ENCODE measurements around the gene SH3RF3.

The SH3RF3 gene

DNA sequence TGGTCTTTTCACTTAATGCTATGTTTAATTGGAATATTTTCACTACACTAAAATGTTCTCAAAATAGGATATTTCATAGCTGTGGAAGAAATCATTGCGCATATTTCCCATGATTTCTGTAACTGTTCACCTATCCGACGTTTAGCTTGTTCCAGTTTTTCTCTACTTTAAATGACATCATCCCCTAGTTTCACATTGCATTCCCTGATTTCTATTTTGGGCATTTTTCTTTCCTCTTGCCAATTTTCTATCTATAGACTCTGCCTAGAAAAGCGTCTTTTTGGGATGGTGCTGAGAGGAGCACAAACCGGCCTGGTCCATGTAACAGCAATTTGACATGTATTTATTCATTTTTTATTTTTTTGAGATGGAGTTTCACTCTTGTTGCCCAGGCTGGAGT lies 163.4 kb downstream of the SH3RF3 start:
- no peak for DNase-seq

DNA sequence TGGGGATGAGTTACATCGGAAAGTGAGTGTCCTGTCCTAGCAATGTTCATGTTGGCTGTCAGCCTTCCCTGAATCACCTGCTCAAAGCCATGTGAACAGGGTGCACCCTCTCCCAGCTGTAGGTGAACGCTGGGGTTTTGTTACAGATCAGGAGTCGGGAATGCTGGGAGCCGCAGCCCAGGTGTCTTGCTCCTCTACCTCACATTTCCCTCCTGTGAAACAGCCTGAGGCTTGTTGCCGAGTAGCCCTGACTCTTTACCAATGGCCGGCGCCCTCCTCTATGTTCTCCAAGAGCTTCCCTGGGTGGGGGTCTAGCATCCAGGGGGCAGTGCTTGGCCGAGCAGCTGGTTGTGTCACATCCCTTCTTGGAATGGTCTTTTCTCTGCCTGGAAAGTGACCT lies 164.7 kb downstream of the SH3RF3 start:
- DNase-seq = no peak

DNA sequence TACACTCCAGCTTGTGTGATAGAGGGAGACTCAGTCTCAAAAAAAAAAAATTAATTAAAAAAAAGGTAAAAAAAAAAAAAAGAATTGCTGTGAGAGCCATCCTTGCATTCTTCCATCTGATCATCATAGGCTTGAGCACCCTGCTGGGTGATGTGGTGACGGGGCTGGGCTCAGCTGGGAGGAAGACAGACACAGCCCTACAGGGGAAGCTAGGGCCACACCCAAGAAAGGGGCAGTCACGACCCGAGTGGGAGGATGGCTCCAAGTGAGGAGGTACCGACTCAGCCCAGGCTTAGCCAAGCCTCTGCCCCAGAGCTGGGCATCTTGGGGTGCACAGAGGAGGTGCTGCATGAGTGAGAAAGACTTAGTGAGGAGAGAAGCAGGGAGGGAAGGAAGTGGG lies 165.5 kb downstream of the SH3RF3 start:
- no peak for DNase-seq

DNA sequence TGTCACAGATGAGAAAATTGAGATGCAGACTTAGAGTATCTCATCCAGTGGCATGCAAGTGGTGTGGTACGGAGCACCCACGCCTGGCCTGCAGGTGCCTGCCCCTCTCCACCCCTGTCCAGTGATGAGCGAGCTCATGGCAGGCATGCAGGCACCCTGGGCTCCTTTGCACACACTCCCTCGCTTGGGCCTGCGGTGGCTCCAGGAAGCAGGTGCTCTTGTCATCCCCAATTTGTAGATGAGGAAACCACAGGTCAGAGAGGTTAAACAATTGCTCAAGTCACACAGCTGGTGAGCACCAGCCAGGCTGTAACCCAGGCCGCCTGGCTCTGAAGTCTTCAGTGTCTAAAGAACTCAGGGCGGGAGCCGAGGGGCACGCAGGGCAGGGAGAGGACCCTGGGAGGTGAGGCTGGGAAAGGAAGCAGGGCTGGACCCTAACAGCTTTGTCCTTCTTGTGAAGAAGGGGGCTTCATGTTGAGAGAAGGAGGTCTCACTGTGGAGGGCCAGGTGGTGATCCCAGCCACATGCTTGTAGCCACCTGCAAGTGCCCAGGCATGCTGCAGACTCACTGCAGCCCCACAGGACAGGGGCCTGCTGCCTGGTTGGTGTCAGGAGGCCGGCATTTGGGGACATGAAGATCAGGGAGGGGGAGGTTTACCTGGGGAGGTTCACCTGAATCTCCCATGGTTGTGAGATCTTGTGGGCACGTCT lies 166.2 kb downstream of the SH3RF3 start:
- no peak for DNase-seq

DNA sequence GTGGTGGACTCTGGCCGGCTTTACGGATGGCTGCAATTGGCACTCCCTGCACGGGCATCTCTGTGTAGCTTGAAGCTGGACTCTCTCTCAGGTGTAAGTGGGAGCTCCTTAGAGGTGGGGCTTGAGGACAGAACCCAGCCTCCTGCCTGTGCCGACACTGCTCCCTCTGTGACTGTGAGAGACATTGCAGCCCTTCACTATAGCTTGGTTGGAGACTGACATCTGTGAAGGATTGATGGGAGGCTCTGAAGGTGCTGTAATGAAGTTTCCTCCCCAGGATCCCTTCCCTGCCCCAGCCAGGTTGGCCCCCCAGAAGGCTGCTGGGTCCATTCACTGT lies 166.7 kb downstream of the SH3RF3 start:
- DNase-seq = no peak

DNA sequence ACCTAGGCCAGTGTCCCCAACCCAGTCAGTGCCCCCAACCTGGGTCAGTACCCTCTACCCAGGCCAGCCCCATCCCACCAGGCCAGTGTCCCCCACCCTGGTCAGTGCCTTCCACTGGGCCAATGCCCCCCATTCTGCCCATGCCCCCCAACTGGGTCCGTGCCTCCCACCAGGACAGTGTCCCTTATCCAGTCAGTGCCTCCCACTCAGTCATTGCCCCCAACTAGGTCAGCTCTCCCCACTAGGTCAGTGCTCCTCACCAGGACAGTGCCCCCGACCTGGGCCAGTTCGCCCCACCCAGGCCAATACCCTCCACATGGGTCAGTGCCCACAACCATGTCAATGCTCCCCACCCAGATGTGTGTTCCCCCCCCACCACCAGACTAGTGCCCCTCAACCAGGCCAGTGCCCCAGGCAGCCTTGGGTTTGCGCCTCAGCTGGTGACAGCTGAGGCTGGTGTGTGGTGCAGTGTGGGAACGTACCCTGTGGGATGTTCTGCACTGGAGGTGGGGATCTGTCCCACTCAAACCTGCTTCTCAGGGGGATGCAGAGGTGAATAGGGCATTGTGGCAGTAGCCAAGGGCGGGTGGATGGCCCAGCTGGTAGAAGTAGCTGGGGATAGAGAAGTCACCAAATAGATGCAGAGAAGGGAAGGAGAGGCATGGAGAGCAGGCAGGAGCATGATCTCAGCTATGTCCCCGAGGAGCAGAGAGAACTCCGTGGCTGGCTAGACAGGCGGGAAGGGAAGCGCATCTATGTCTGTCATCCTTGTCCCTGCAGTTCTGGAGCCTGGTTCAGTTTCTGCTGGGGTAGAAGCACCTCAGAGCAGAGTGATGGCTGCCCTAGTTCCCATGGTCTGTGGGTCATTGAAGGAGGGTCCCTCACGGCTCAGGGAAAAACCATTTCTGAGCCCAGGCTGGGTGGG lies 168.8 kb downstream of the SH3RF3 start:
- no peak for DNase-seq

DNA sequence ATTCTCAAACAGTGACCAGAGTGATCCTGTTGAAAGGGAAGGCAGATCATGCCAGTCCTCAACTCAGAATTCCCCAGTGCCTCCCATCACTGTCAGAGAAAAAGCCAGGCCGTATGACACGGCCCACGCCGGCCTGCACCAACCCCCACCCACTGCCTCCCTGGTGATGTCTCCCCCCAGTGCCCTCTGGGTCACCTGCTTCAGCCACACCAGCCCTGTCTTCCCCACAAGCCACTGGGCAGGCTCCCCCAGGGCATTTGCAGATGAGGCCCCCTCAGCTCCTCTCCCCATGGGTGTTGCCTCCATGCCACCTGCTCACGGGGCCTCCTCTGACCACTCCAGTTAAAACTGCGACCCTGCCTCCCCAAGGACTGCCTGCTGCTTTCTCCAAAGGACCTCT lies 169.8 kb downstream of the SH3RF3 start:
- no peak for DNase-seq

DNA sequence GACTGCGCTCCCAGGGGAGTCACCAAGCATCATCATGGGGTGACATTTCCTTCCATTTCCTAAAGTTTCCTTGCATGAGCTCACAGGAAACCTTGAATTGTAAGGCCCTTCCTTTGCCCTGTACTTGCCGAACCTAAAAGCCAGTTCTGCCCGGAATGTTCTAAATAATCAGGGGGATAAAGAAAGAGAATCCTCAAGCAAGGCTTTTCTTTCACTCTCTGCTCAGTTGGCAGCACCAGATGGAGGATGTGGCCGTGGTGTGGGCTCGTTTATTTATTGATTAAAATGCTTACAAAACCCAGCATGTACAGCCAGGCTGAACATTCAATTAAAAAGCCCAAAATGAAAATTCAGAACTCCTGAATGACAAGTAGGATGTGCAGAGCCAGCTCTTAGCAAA lies 170.5 kb downstream of the SH3RF3 start:
- DNase-seq = no peak

DNA sequence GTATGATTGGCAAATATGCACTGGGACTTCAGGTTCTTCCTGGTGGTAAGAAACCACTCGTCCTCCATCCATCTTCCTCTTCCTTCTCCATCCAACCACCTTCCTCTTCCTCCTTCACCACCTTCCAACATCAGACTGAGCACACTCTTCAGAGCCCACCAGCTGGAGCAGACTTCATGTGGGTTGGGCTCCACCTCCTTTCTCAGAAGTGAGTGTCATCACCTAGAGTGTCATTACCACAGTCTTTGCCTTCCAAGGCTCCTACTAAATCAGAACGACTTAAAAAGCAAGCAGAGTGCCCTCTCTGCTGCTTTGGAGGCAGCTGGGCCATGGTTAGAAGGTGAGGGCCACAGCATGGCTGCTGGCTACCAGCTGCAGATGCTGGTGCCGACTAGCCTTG lies 171.6 kb downstream of the SH3RF3 start:
- DNase-seq = no peak

DNA sequence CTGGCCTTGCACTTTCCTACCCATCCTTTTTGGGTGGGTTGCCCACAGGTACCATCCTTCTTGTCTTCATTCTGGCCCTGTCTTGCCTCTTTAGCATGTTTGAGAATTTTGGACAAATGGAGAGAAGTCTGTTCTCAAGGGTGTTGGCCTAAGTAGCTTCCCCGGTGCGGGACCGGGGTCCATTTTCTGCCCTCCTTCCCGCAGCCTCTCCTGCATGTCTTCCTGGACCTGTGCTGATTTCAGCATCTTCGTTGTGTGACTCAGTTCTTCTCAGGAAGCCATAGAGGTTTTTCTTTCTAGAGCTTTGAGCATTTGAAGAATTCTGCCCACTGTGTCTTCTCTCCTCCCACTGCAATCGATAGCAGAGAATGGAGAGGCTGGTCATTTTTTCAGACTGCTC lies 172.7 kb downstream of the SH3RF3 start:
- DNase-seq = no peak

DNA sequence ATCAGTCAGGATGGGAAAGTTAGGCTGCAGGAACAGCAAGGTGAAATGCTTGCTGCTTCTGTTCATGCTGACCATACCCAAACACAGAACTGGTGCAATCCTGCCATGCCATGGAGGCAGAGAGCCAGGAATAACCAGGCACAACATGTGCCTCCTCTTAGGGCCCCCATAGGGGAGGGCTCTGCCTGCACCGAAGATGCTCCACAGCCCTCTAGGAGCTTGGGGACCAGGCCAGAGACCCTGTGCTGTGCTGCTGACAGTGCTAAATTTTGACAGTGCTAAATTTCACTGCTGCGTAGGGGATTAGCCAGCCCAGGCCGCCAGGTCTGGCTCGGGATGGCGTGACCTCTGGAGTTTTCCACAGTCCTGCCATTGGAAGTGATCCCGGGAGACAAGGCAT lies 173.3 kb downstream of the SH3RF3 start:
- DNase-seq = no peak

DNA sequence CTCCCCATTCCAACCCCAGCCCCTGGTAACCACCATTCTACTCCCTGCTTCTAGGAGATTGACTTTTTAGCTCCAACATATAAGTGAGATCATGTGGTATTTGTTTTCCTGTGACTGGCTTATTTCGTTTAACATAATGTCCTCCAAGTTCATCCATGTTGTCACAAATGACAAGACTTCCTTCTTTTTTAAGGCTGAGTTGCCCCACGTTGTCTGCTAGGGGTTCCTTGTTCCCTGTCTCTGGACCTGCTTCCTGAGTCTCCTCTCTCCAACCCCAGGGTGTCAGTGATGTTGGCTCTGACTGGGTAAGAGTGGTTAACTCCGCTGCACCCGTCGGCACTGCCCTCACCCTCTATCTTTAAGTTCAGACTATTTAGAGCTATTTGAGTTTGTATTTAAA lies 175.2 kb downstream of the SH3RF3 start:
- no peak for DNase-seq

DNA sequence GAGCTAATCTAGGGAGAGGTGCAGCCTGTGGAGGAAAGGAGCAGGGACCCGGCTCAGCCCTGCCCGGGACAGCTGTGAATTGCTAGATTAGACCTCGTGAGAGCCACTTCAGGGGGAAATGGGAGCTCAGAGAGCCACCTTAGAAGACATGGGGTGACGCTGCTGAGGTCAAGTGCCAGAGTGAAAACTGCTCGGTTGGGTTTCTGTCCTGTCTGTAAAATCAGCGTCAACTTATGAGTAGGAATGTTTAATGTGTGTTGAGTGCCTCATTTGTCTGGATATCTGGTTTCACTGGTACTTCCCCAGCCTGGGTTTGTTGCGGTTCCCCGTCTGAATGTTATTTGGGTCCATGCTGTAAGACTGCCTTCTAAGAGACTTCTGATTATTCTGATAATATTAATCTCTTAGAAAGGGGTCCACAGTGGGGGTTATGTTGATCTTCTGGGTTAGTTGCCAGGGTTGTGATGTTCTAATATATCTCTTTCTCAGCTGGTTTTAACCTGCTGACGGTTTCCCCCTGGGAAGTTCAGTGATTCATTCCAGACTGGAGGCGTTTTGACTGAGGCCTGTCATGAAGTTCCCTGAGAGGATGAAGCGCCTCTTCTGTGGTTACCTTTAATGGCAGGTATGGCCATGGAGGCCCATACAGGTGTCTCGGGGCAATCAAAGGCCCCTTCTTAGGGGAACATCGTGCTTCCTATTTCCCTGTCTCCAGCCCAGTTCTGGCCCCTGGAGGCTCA lies 175.9 kb downstream of the SH3RF3 start:
- DNase-seq = no peak

DNA sequence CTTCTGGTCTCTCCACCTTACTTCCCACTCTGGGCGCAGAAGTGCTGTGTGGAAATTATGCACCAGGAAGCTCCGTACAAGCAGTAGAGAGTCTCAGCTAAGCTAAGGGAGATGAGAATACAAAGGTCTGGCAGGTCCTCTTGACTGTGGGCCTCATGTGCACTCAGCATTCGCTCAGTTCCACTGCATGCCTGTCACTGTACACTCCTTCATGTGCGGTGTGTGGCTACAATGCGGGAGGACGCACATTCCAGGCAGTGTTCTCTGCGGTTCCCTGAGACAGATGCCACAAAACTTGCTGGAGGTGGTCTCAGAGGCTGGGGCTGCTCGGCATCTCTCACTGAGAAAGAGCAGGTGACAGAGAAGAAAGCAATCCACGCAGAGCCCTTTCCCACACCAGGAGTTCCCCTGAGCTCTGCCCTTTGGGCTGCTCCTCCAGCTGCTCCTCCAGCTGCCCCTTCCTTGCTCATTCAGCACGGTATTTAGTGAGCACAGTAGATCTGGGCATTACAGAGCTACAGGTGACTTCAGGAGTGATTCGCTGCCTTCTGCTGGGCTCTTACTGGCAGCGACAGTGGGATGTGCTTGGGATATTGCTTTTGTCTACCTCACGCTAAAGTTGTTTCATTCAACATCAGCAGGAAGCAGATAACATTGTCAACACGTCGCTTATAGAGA lies 176.6 kb downstream of the SH3RF3 start:
- DNase-seq = no peak

DNA sequence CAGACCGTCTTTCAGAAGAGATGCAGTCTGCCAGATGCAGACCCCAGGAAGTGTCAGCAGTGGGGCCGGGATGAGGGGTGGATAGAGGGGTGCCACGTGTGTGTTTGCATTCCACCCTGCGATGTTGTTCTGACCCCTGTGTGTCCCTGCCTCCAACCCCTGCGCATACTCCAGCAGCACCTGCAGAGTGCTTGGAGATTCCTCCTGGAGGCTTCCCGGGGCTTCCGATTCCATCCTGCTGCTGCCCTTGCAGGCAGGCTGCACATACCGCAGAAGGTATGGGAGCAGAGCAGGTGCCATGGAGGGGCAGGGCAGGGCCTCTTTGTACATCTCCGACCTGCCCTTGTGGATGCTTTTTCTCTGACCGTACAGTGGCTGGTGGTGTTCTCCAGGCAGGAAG lies 177.2 kb downstream of the SH3RF3 start:
- no peak for DNase-seq

DNA sequence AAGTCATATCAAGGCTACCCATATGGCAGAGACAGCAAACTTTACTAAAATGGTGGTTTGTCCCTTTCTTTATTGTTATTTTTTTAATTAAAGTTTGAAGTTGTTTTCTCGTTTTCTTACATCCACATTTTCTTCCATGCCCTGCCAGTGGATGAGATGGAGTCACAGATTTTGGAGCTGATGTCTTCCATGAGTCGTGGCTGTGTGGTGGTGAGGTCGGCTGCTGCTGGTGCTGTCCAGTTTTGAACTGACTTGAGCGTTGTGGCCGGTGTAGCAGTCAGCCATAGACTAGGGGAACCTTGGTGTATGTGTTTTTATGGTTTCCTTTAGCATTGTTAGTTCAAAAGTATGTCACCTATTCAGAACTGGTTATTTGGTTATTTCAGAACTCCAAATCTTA lies 182.8 kb downstream of the SH3RF3 start:
- DNase-seq = no peak

DNA sequence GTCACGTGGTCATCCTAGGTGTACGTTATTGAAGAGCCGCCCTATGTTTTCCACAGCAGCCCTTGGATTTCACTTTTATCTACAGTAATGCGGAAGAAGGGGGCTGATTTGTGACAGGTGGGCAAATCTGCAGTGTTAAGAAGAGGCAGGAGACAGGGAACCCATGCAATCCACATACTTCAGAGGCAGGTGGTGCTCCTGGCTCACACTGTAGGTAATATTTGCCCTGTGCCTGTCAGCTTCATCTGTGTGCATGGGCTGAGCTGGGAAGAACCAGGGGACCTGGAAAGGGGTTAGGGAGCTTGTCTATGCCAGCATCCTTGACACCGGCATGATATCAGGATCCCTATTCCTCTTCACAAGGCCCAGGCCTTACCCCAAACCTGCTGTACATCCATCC lies 183.9 kb downstream of the SH3RF3 start:
- no peak for DNase-seq

DNA sequence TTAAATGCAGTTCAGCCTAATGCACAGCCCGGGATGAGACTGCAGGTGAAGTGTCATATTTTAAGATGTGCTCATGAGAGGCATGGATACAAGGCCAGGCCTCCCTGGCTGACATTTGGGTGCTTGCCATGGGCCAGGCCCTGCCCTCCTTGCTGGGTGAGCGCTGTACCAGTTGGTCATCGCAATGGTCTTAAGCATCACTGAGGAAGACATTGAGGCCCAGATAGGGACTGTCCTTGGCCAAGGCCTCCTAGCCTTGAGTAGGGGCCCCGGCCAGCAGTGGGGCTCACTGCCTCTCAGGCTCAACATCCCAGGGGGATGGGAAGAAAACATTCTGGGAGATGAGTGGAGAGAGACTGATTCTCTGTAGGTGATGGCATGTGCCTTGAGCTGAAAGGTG lies 184.3 kb downstream of the SH3RF3 start:
- DNase-seq = no peak

DNA sequence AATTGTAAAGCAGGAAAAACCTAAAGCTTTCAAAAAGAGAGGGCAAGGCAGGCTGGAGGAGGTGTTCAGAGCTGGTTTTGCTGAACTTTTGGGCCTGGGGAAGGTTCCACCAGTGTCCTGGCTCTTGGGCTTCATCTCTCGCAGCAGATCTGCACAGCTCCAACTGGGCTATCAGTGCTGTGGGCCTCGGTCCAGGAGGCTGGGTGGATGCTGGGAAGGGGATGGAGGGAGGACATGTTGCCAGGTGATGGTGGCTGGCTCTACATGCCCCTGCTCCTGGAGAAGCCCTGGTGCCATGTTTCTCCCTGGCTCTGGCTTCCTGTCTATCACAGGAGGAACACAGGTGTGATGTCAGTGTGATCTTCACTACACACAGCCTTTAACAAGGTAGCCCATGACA lies 187.1 kb downstream of the SH3RF3 start:
- DNase-seq = no peak

DNA sequence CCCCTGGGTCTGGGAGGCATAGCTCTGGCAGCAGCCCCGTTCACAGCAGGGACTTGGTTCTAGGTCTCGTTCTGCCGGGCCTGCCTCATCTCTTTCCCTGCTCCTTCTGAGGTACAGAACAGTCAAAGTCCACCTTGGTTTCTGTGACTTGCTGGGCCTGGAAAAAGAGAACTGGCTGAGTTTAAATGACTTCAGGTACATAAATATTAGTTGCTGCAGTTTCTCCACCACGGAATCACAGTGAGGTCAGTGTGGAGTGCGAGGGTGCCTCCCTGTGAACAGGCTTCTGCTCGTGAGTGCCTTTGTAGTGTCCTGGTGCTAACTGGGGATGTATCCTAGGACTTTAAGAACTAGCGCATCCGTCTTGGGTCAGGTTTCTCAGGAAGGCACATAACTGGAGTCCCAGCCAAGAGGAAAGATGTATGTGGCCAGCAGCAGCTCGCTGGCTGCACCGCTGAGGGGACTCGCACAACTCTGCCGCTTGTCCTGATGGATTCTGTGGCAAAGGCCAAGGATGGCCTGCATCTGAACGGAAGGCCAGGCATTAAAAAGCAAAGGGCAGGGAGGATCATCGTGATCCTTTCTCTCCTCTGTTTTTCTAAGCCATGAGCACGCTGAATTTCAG lies 188.6 kb downstream of the SH3RF3 start:
- DNase-seq = no peak

DNA sequence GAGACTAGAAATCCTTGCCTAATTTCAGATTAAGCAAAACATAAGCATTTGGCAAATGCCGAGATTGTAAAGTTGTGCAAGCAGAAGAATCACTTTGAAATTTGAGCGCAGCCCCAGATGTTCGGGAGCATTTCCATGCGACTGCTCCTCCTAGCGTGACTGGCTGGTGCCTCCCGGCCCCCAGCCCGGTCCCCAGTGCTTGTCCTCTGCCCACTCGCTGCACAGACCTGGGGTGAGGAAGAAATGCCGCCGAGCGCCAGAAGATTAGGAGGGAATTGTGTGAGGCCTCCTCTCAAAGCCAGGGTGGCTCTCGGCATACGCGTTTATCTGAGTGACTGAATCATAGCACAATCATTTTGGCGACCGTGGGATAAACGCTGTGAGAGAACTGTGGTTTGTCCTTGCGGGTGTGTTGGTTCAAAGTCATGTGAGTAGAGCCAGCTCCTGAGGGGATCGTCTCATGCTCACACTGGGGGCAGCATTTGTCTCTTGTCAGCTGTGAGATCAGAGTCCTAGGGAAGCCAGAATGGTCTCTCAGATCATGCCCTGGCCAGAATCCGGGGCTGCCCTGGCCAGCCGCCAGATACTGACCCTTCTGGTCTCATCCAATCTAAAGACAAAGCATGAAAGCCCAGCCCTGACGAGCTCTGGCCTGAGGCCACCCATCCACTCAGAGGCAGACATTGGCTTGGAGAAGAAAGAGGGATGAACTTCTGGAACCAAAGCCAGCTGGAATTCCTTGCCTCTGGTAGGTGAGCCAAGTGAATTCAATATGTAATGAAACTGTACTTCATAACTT lies 189.3 kb downstream of the SH3RF3 start:
- no peak for DNase-seq

DNA sequence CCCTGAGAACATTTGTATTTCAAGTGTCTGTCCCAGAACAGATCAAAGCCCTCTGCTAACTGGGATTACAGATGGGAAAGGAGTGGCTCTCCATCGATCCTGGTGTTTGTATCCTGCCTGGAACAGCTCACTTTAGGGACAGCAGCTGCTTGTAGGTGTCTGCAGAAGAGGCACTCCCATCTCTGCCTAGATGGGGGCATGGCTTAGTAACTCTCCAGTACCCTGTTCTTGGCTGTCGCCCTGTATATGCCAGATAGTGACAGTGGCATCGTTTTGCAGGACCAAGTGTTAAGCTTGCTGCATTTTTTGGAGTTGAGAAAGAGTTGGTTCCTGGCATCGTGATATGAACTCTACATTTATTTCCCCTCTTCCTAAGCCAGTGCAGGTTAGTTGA lies 189.9 kb downstream of the SH3RF3 start:
- DNase-seq = no peak

Data from CD4-positive, alpha-beta T cell treated with Interleukin-21 for 1 hour (primary cell).